PC-3 (cell line): ENCODE results near the gene WWP2. TPM values are rescaled to one million over a fixed set of nuclear protein-coding genes. Genes with fewer than 3 reads are reported as not detected.

Experiments used
- ATAC-seq: fragments of 200-7000 bp; cut with Tn5 transposase; 2 replicates; pipeline ENCODE4 v1.9.1; 2020; ENCODE audit warnings: mild to moderate bottlenecking, moderate library complexity
- BruUV-seq: library from RNA; stranded (reverse); fragments of 400-500 nt; replicated peaks from 2 replicates; lab custom pipeline; 2021; lab: Mats Ljungman, UMichigan
- CTCF ChIA-PET: fragments of 300-600 bp; sonication (Branson Sonifier 250); formaldehyde crosslinking; loops from one replicate; lab custom pipeline; 2022; ENCODE audit warnings: antibody characterized with exemption; lab: Charles Lee
- POLR2A ChIA-PET: fragments of 300-600 bp; sonication (Branson Sonifier 250); formaldehyde crosslinking; loops from one replicate; lab custom pipeline; 2022; ENCODE audit warnings: antibody characterized with exemption; ENCODE audit not compliant: unreplicated experiment; lab: Charles Lee
- DNase-seq: peaks from one replicate; pipeline ENCODE4 v3.0.0-alpha.2; 2015
- H2AFZ ChIP-seq: fragments of 300-600 bp; sonication (generic); 2 replicates; pipeline ENCODE4 v1.6.0; 2016; ENCODE audit warnings: antibody characterized with exemption, low read length
- H3F3A ChIP-seq: fragments of 300-600 bp; sonication (generic); one replicate; pipeline ENCODE4 v1.6.0; 2017; ENCODE audit warnings: antibody characterized with exemption, low read length, control low read depth, mild to moderate bottlenecking; ENCODE audit not compliant: unreplicated experiment
- H3K27ac ChIP-seq: fragments of 300-600 bp; sonication (generic); 2 replicates; pipeline ENCODE4 v1.5.1; 2016; ENCODE audit warnings: mild to moderate bottlenecking, low read length
- H3K27me3 ChIP-seq: fragments of 300-600 bp; sonication (generic); 2 replicates; pipeline ENCODE4 v1.6.1; 2016; ENCODE audit warnings: low read length, mixed read lengths
- H3K36me3 ChIP-seq: fragments of 300-600 bp; sonication (generic); 2 replicates; pipeline ENCODE4 v1.6.1; 2016; ENCODE audit warnings: low read depth, mixed run types, low read length, mixed read lengths
- H3K4me1 ChIP-seq: fragments of 300-600 bp; sonication (generic); 2 replicates; pipeline ENCODE4 v1.5.1; 2016; ENCODE audit warnings: low read length; ENCODE audit not compliant: insufficient read depth
- H3K4me2 ChIP-seq: fragments of 300-600 bp; sonication (generic); 2 replicates; pipeline ENCODE4 v1.6.0; 2016; ENCODE audit warnings: low read length
- H3K4me3 ChIP-seq: fragments of 300-600 bp; sonication (generic); 2 replicates; pipeline ENCODE4 v1.5.1; 2016; ENCODE audit warnings: mild to moderate bottlenecking, low read length, mixed read lengths
- H3K79me2 ChIP-seq: fragments of 300-600 bp; sonication (generic); 2 replicates; pipeline ENCODE4 v1.6.1; 2017; ENCODE audit warnings: low read length, mixed read lengths
- H3K9ac ChIP-seq: fragments of 300-600 bp; sonication (generic); 2 replicates; pipeline ENCODE4 v1.6.0; 2016; ENCODE audit warnings: mild to moderate bottlenecking, low read length
- H3K9me2 ChIP-seq: fragments of 300-600 bp; sonication (generic); replicated peaks from 2 replicates; pipeline ENCODE4 v1.6.1; 2016; ENCODE audit warnings: mixed run types, low read length, mixed read lengths
- H3K9me3 ChIP-seq: fragments of 300-600 bp; sonication (generic); 2 replicates; pipeline ENCODE4 v1.6.1; 2016; ENCODE audit warnings: low read length, mixed read lengths
- H4K20me1 ChIP-seq: fragments of 300-600 bp; sonication (generic); 2 replicates; pipeline ENCODE4 v1.6.1; 2016; ENCODE audit warnings: low read length, mixed read lengths
- EZH2 ChIP-seq: fragments of 300-600 bp; sonication (generic); IDR thresholded peaks from one replicate; pipeline ENCODE4 v1.6.1; 2017; ENCODE audit warnings: antibody characterized with exemption, mild to moderate bottlenecking, low read length; ENCODE audit not compliant: unreplicated experiment
- EZH2phosphoT487 ChIP-seq: fragments of 300-600 bp; sonication (generic); IDR thresholded peaks from 2 replicates; pipeline ENCODE4 v1.6.1; 2018; ENCODE audit warnings: mild to moderate bottlenecking, antibody characterized with exemption, low read length, borderline replicate concordance
- intact Hi-C: fragments of 100-400 bp; cut with micrococcal nuclease; formaldehyde crosslinking; loops from 2 replicates; pipeline ENCODE4 v1.9.0; 2023
- total RNA-seq: library from RNA; depleted of rRNA; stranded (reverse); fragments of >200 nt; gene quantifications from 2 replicates; pipeline ENCODE4 v1.2.3, GENCODE V29; 2014
- TF ChIP-seq, protein P1 (sequence below): fragments of 300-600 bp; sonication (generic); conservative IDR thresholded peaks from 2 replicates; pipeline ENCODE4 v1.5.1; 2017; ENCODE audit warnings: antibody characterized with exemption, low read depth, mild to moderate bottlenecking, low read length

WWP2 gene
- total RNA-seq, 1 experiment from 2014 or later = 15.8 TPM

DNA sequence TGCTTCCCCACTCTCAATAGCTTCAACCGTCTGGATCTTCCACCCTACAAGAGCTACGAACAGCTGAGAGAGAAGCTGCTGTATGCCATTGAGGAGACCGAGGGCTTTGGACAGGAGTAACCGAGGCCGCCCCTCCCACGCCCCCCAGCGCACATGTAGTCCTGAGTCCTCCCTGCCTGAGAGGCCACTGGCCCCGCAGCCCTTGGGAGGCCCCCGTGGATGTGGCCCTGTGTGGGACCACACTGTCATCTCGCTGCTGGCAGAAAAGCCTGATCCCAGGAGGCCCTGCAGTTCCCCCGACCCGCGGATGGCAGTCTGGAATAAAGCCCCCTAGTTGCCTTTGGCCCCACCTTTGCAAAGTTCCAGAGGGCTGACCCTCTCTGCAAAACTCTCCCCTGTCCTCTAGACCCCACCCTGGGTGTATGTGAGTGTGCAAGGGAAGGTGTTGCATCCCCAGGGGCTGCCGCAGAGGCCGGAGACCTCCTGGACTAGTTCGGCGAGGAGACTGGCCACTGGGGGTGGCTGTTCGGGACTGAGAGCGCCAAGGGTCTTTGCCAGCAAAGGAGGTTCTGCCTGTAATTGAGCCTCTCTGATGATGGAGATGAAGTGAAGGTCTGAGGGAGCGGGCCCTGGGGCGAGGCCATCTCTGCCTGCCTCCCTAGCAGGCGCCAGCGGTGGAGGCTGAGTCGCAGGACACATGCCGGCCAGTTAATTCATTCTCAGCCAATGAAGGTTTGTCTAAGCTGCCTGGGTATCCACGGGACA lies 177.9 kb downstream of the WWP2 start:
- H3K9ac ChIP-seq = no peak overlapping the region
- intact Hi-C loops = no loop called here
- BruUV-seq = no TSS peak

DNA sequence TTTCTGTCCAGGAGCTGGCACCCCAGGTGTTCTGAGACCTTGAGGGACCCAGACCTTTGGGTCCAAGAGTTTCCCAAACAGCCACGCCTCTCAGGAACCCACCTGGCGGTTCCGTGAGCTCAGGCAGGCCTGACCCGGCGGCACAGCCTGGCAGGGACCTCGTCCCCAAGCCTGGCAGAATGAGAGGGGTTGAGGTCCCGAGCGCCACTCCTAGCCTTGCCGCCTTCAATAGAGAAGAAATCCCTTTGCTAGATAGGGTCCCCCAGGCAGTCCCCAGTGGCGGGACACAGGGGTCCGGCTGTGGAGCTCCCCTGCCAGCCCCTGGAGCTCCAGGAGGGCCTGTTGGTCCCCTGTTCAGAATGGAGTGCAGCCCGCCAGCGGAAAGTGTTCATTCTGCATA lies 178.5 kb downstream of the WWP2 start:
- Histone ChIP-seq H3K27ac (no peak overlapping the region), H3F3A (no peaks in the 10 kb centered on the region), H3K4me2 (no peak overlapping the region), H3K79me2 (no peaks in the 10 kb centered on the region), H3K27me3 (no peaks in the 10 kb centered on the region), H3K9me2 (no peaks in the 10 kb centered on the region), H3K9me3 (no peaks in the 10 kb centered on the region), H3K4me1 (no peaks in the 10 kb centered on the region), H3K36me3 (no peaks in the 10 kb centered on the region), H3K9ac (no peak overlapping the region), H3K4me3 (no peak overlapping the region), H2AFZ (no peak overlapping the region), H4K20me1 (no peaks in the 10 kb centered on the region)
- ATAC-seq = no peak
- no TSS peak for BruUV-seq
- ChIA-PET CTCF (no interaction called here), POLR2A (no interaction called here)
- no peak for DNase-seq
- no peak for TF ChIP-seq EZH2phosphoT487
- TF ChIP-seq EZH2 = no peak
- TF ChIP-seq, protein P1, sequence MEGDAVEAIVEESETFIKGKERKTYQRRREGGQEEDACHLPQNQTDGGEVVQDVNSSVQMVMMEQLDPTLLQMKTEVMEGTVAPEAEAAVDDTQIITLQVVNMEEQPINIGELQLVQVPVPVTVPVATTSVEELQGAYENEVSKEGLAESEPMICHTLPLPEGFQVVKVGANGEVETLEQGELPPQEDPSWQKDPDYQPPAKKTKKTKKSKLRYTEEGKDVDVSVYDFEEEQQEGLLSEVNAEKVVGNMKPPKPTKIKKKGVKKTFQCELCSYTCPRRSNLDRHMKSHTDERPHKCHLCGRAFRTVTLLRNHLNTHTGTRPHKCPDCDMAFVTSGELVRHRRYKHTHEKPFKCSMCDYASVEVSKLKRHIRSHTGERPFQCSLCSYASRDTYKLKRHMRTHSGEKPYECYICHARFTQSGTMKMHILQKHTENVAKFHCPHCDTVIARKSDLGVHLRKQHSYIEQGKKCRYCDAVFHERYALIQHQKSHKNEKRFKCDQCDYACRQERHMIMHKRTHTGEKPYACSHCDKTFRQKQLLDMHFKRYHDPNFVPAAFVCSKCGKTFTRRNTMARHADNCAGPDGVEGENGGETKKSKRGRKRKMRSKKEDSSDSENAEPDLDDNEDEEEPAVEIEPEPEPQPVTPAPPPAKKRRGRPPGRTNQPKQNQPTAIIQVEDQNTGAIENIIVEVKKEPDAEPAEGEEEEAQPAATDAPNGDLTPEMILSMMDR = no peak
- intact Hi-C loops = no loop called here

More for the DNA sequence above, 177.9 kb downstream of the WWP2 start:
- Histone ChIP-seq H3K27ac (no peak overlapping the region), H3K36me3 (no peaks in the 10 kb centered on the region), H4K20me1 (no peaks in the 10 kb centered on the region), H3K4me3 (no peak overlapping the region), H3K9me3 (no peaks in the 10 kb centered on the region), H3K4me2 (no peak overlapping the region), H3K27me3 (no peaks in the 10 kb centered on the region), H2AFZ (no peak overlapping the region), H3K4me1 (no peaks in the 10 kb centered on the region), H3K9me2 (no peaks in the 10 kb centered on the region), H3K79me2 (no peaks in the 10 kb centered on the region), H3F3A (no peaks in the 10 kb centered on the region)
- POLR2A ChIA-PET = no interaction called here
- CTCF ChIA-PET = no interaction called here
- no peak for DNase-seq
- no peak for ATAC-seq
- TF ChIP-seq, protein P1 = no peak
- TF ChIP-seq EZH2phosphoT487 (no peak), EZH2 (no peak)
